Astrocyte (in vitro differentiated cells and primary cell): Measurements from ENCODE around the gene COX8C. TPM values are rescaled to one million over a fixed set of nuclear protein-coding genes. Genes with fewer than 3 reads are reported as not detected.

Experiments used
- DNase-seq: peaks from one replicate; pipeline ENCODE4 v3.0.0-alpha.2; 2010; ENCODE audit warnings: low read depth
- FAIRE-seq: peaks from 2 replicates; lab custom pipeline; 2011; peaks lifted over from hg19 to GRCh38; lab: Jason Lieb, UNC
- H2AFZ ChIP-seq: 2 replicates; pipeline ENCODE4 v1.6.0; 2012; ENCODE audit warnings: low read depth, low read length, inconsistent platforms
- H3K27ac ChIP-seq: 2 replicates; pipeline ENCODE4 v1.5.1; 2011; ENCODE audit warnings: low read depth, low read length, inconsistent platforms
- H3K27me3 ChIP-seq: 2 replicates; pipeline ENCODE4 v1.6.0; 2011; ENCODE audit warnings: low read length, inconsistent platforms; ENCODE audit not compliant: insufficient read depth
- H3K36me3 ChIP-seq: 2 replicates; pipeline ENCODE4 v1.5.1; 2011; ENCODE audit warnings: low read length, inconsistent platforms; ENCODE audit not compliant: insufficient read depth
- H3K4me1 ChIP-seq: 2 replicates; pipeline ENCODE4 v1.5.1; 2011; ENCODE audit warnings: low read length, inconsistent platforms; ENCODE audit not compliant: insufficient read depth
- H3K4me2 ChIP-seq: 2 replicates; pipeline ENCODE4 v1.6.0; 2012; ENCODE audit warnings: low read length, inconsistent platforms
- H3K4me3 ChIP-seq: 2 replicates; pipeline ENCODE4 v1.5.1; 2011; ENCODE audit warnings: low read depth, mild to moderate bottlenecking, low read length, inconsistent platforms; ENCODE audit not compliant: insufficient read depth
- H3K79me2 ChIP-seq: 2 replicates; pipeline ENCODE4 v1.6.0; 2012; ENCODE audit warnings: mild to moderate bottlenecking, low read length, inconsistent platforms; ENCODE audit not compliant: insufficient read depth
- H3K9ac ChIP-seq: 2 replicates; pipeline ENCODE4 v1.6.0; 2012; ENCODE audit warnings: mild to moderate bottlenecking, low read length, inconsistent platforms
- H3K9me3 ChIP-seq: 2 replicates; pipeline ENCODE4 v1.5.1; 2012; ENCODE audit warnings: low read depth, mild to moderate bottlenecking, low read length, inconsistent platforms; ENCODE audit not compliant: insufficient read depth
- H4K20me1 ChIP-seq: 2 replicates; pipeline ENCODE4 v1.6.0; 2012; ENCODE audit warnings: low read length, inconsistent platforms; ENCODE audit not compliant: insufficient read depth
- H3K27ac Mint-ChIP-seq: one replicate; pipeline ENCODE4 v1.8.0; 2021; ENCODE audit warnings: mild to moderate bottlenecking, mixed read lengths; ENCODE audit not compliant: unreplicated experiment
- H3K27me3 Mint-ChIP-seq: one replicate; pipeline ENCODE4 v1.8.0; 2021; ENCODE audit warnings: low read depth, mixed read lengths; ENCODE audit not compliant: unreplicated experiment
- H3K36me3 Mint-ChIP-seq: one replicate; pipeline ENCODE4 v1.8.0; 2021; ENCODE audit warnings: low read depth, mixed read lengths; ENCODE audit not compliant: unreplicated experiment
- H3K4me1 Mint-ChIP-seq: one replicate; pipeline ENCODE4 v1.8.0; 2021; ENCODE audit warnings: low read depth, mixed read lengths; ENCODE audit not compliant: unreplicated experiment
- H3K4me3 Mint-ChIP-seq: one replicate; pipeline ENCODE4 v1.8.0; 2021; ENCODE audit warnings: mild to moderate bottlenecking, moderate library complexity, mixed read lengths; ENCODE audit not compliant: unreplicated experiment
- H3K9me3 Mint-ChIP-seq: one replicate; pipeline ENCODE4 v1.8.0; 2021; ENCODE audit warnings: mild to moderate bottlenecking, mixed read lengths; ENCODE audit not compliant: unreplicated experiment
- EZH2 ChIP-seq: IDR thresholded peaks from 2 replicates; pipeline ENCODE4 v1.6.1; 2012; ENCODE audit warnings: mild to moderate bottlenecking, low read length, inconsistent platforms; ENCODE audit not compliant: insufficient read depth
- total RNA-seq: library from RNA; stranded (reverse); gene quantifications from 2 replicates; pipeline ENCODE4 v1.2.1, GENCODE V29; 2021
- TF ChIP-seq, protein P1 (sequence below): IDR thresholded peaks from 2 replicates; pipeline ENCODE4 v1.5.1; 2011; ENCODE audit warnings: low read depth, mild to moderate bottlenecking, inconsistent platforms, low read length, moderate library complexity; ENCODE audit not compliant: insufficient read depth

COX8C gene
- total RNA-seq, 1 donor from 2014 or later: not detected

DNA sequence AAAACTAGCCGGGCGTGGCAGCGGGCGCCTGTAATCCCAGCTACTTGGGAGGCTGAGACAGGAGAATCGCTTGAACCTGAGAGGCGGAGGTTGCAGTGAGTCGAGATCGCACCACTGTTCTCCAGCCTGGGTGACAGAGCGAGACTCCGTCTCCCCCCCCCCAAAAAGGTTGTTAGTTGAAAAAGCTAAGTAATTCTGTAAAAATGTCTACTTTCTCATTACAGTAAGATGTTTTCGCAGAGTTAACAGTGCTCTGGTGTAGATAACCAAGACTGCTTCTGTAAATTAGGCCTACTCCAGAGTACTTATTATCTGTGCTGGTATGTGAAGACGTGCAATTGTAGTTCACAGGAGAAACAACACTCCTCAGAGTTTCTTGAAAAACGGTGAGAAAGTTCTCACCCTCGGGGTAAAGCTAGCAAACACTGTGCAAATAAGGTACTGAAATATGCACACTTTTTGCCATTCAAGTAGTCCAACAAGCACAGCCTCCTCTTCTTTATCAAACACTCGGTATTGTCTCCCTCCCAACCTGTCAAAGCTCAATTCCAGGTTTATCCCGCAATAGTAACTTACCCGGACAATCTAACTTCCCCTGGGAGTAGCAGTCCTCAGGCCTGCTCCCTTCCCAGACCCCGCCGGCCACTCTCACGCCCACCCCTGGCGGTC lies 15.1 kb upstream of the COX8C start:
- Histone ChIP-seq H3K27ac (peak overlapping the region; percentile 91), H3K4me2 (peak overlapping the region; percentile 98), H3K9me3 (no peaks in the 10 kb centered on the region), H3K9ac (peak overlapping the region; percentile 90), H3K36me3 (no peaks in the 10 kb centered on the region), H3K4me3 (peak overlapping the region; percentile 99), H3K27me3 (no peaks in the 10 kb centered on the region), H2AFZ (peak overlapping the region; percentile 65), H4K20me1 (peaks cover 51% of the 10 kb centered on the region), H3K79me2 (peaks cover 59% of the 10 kb centered on the region), H3K4me1 (peaks cover 10% of the 10 kb centered on the region)
- TF ChIP-seq EZH2: no peak
- TF ChIP-seq, protein P1, sequence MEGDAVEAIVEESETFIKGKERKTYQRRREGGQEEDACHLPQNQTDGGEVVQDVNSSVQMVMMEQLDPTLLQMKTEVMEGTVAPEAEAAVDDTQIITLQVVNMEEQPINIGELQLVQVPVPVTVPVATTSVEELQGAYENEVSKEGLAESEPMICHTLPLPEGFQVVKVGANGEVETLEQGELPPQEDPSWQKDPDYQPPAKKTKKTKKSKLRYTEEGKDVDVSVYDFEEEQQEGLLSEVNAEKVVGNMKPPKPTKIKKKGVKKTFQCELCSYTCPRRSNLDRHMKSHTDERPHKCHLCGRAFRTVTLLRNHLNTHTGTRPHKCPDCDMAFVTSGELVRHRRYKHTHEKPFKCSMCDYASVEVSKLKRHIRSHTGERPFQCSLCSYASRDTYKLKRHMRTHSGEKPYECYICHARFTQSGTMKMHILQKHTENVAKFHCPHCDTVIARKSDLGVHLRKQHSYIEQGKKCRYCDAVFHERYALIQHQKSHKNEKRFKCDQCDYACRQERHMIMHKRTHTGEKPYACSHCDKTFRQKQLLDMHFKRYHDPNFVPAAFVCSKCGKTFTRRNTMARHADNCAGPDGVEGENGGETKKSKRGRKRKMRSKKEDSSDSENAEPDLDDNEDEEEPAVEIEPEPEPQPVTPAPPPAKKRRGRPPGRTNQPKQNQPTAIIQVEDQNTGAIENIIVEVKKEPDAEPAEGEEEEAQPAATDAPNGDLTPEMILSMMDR: no peak
- peak; percentile 8 for DNase-seq
- H3K9me3 Mint-ChIP-seq: no peaks in the 10 kb centered on the region
- H3K4me1 Mint-ChIP-seq: peaks cover 16% of the 10 kb centered on the region
- no peak for FAIRE-seq
- H3K27ac Mint-ChIP-seq: peak overlapping the region; percentile 86
- H3K4me3 Mint-ChIP-seq: peak overlapping the region; percentile 95
- peaks cover 3% of the 10 kb centered on the region for H3K36me3 Mint-ChIP-seq
- H3K27me3 Mint-ChIP-seq: no peaks in the 10 kb centered on the region

DNA sequence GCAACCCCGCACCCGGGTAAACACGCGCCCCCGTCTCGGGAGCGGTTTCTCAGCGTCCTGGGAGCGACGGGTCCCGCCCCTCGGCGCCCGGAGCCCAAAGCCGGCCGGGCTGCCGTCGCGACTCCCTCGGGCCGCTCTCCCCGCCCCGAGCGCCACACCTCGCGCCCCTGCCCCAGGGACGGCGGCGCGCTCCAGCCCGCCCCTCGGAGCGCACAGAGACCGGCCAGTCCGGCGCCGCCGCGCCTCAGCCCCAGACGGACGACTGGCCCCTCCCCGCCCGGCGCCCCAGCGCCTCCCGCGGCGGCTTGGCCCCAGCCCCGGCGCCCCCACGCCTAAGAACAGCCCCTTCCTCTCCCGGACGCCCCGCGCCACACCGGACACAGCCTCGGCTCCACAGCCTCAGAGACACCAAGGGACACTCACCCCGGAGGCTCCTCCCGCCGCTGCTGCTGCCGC lies 14.6 kb upstream of the COX8C start:
- peaks cover 16% of the 10 kb centered on the region for H3K4me1 Mint-ChIP-seq
- peak; percentile 25 for DNase-seq
- Histone ChIP-seq H3K9me3 (no peaks in the 10 kb centered on the region), H3K4me1 (peaks cover 10% of the 10 kb centered on the region), H4K20me1 (peaks cover 46% of the 10 kb centered on the region), H3K27ac (peak overlapping the region; percentile 91), H3K36me3 (no peaks in the 10 kb centered on the region), H3K4me3 (peak overlapping the region; percentile 99), H2AFZ (peak overlapping the region; percentile 65), H3K27me3 (no peaks in the 10 kb centered on the region), H3K79me2 (peaks cover 53% of the 10 kb centered on the region), H3K9ac (peak overlapping the region; percentile 90), H3K4me2 (peak overlapping the region; percentile 98)
- peak overlapping the region; percentile 95 for H3K4me3 Mint-ChIP-seq
- H3K36me3 Mint-ChIP-seq: peaks cover 6% of the 10 kb centered on the region
- H3K9me3 Mint-ChIP-seq: no peaks in the 10 kb centered on the region
- no peak for FAIRE-seq
- no peak overlapping the region for H3K27ac Mint-ChIP-seq
- TF ChIP-seq, protein P1: no peak
- no peak for TF ChIP-seq EZH2
- no peaks in the 10 kb centered on the region for H3K27me3 Mint-ChIP-seq
